A673 (cell line): Measurements from ENCODE around the gene BCL3. TPM values are rescaled to one million over a fixed set of nuclear protein-coding genes. Genes with fewer than 3 reads are reported as not detected.
"Not testable (repeated sequence)": the region's sequence is repeated elsewhere in the genome, so short reads cannot be mapped to it uniquely, and the experiment has no call there.

Source experiments
- BruUV-seq: library from RNA; stranded (reverse); fragments of 400-500 nt; replicated peaks from 2 replicates; lab custom pipeline; 2021; lab: Mats Ljungman, UMichigan
- CTCF ChIA-PET: fragments of 300-600 bp; sonication (Branson Sonifier 250); formaldehyde crosslinking; loops from one replicate; lab custom pipeline; 2022; ENCODE audit warnings: antibody characterized with exemption; lab: Charles Lee
- POLR2A ChIA-PET: fragments of 300-600 bp; sonication (Branson Sonifier 250); formaldehyde crosslinking; loops from one replicate; lab custom pipeline; 2022; ENCODE audit warnings: antibody characterized with exemption; ENCODE audit not compliant: low non-redundant PET; lab: Charles Lee
- DNase-seq: peaks from one replicate; pipeline ENCODE4 v3.0.0-alpha.2; 2015; ENCODE audit warnings: low spot score
- H3K27ac ChIP-seq: fragments of 200-600 bp; sonication (generic); 2 replicates; pipeline ENCODE4 v1.5.1; 2016; ENCODE audit warnings: mixed run types, low read depth, mild to moderate bottlenecking, mixed read lengths, antibody characterized with exemption, low read length; ENCODE audit not compliant: poor library complexity, severe bottlenecking
- H3K27me3 ChIP-seq: fragments of 200-600 bp; sonication (generic); replicated peaks from 2 replicates; pipeline ENCODE4 v1.6.1; 2017; ENCODE audit warnings: mixed run types, low read depth, mild to moderate bottlenecking, mixed read lengths, antibody characterized with exemption, low read length; ENCODE audit not compliant: insufficient read depth, poor library complexity
- H3K36me3 ChIP-seq: fragments of 200-600 bp; sonication (generic); 2 replicates; pipeline ENCODE4 v1.6.1; 2016; ENCODE audit warnings: mixed run types, mild to moderate bottlenecking, mixed read lengths, antibody characterized with exemption, low read length; ENCODE audit not compliant: insufficient read depth, poor library complexity, severe bottlenecking
- H3K4me1 ChIP-seq: fragments of 200-600 bp; sonication (generic); 2 replicates; pipeline ENCODE4 v1.6.1; 2017; ENCODE audit warnings: mixed run types, mild to moderate bottlenecking, mixed read lengths, antibody characterized with exemption, low read length; ENCODE audit not compliant: insufficient read depth, poor library complexity, severe bottlenecking
- H3K4me3 ChIP-seq: fragments of 200-600 bp; sonication (generic); 2 replicates; pipeline ENCODE4 v1.5.1; 2016; ENCODE audit warnings: low read depth, mixed run types, mild to moderate bottlenecking, mixed read lengths, low read length; ENCODE audit not compliant: poor library complexity, severe bottlenecking
- H3K9me3 ChIP-seq: fragments of 200-600 bp; sonication (generic); 2 replicates; pipeline ENCODE4 v1.6.1; 2016; ENCODE audit warnings: mixed run types, low read depth, mild to moderate bottlenecking, mixed read lengths, antibody characterized with exemption, low read length; ENCODE audit not compliant: poor library complexity, severe bottlenecking
- EZH2 ChIP-seq: fragments of 200-600 bp; sonication (generic); IDR thresholded peaks from 2 replicates; pipeline ENCODE4 v1.6.1; 2017; ENCODE audit warnings: borderline replicate concordance, low read depth, mild to moderate bottlenecking, mixed read lengths, antibody characterized with exemption, low read length; ENCODE audit not compliant: poor library complexity, severe bottlenecking
- intact Hi-C: fragments of 100-400 bp; cut with micrococcal nuclease; formaldehyde crosslinking; loops from one replicate; pipeline ENCODE4 v1.10.0; 2022; ENCODE audit not compliant: unreplicated experiment
- total RNA-seq: library from RNA; stranded (reverse); gene quantifications from 2 replicates; pipeline ENCODE4 v1.2.3, GENCODE V29; 2021
- TF ChIP-seq, protein P1 (sequence below): fragments of 300-800, 200-600 bp; sonication (generic); conservative IDR thresholded peaks from 2 replicates; pipeline ENCODE4 v1.5.1; 2017; ENCODE audit warnings: low read depth, mild to moderate bottlenecking, antibody characterized with exemption, low read length, moderate library complexity, mixed read lengths

Gene BCL3
- total RNA-seq, 1 experiment from 2014 or later = 6.6 TPM

DNA sequence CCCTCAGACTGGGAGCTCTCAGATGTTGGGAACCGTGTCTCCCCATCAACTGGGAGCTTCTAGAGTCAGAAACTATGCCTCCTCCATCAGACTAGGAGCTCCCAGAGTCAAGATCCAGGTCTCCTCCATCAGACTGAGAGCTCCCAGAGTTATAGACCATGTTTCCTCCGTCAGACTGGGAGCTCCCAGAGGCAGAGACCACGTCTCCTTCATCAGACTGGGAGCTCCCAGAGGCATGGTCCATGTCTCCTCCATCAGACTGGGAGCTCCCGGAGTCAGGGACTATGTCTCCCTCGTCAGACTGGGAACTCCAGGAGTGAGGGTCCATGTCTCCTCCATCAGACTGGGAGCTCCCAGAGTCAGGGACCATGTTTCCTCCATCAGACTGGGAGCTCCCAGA is 39.6 kb upstream of the BCL3 start:
- intact Hi-C loops = no loop called here
- no peak for DNase-seq
- no TSS peak for BruUV-seq
- CTCF ChIA-PET = interaction anchor here (0.5 kb wide), 1 partner anchor 38 kb away, joined by 3 read pairs; no protein-coding TSS in a partner anchor
- no peaks in the 10 kb centered on the region for H3K36me3 ChIP-seq
- no peaks in the 10 kb centered on the region for H3K27me3 ChIP-seq
- TF ChIP-seq, protein P1, sequence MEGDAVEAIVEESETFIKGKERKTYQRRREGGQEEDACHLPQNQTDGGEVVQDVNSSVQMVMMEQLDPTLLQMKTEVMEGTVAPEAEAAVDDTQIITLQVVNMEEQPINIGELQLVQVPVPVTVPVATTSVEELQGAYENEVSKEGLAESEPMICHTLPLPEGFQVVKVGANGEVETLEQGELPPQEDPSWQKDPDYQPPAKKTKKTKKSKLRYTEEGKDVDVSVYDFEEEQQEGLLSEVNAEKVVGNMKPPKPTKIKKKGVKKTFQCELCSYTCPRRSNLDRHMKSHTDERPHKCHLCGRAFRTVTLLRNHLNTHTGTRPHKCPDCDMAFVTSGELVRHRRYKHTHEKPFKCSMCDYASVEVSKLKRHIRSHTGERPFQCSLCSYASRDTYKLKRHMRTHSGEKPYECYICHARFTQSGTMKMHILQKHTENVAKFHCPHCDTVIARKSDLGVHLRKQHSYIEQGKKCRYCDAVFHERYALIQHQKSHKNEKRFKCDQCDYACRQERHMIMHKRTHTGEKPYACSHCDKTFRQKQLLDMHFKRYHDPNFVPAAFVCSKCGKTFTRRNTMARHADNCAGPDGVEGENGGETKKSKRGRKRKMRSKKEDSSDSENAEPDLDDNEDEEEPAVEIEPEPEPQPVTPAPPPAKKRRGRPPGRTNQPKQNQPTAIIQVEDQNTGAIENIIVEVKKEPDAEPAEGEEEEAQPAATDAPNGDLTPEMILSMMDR = no peak
- TF ChIP-seq EZH2 = no peak
- POLR2A ChIA-PET = no interaction called here
- no peak overlapping the region for H3K27ac ChIP-seq
- H3K4me3 ChIP-seq = no peak overlapping the region
- no peaks in the 10 kb centered on the region for H3K4me1 ChIP-seq
- H3K9me3 ChIP-seq = no peaks in the 10 kb centered on the region

DNA sequence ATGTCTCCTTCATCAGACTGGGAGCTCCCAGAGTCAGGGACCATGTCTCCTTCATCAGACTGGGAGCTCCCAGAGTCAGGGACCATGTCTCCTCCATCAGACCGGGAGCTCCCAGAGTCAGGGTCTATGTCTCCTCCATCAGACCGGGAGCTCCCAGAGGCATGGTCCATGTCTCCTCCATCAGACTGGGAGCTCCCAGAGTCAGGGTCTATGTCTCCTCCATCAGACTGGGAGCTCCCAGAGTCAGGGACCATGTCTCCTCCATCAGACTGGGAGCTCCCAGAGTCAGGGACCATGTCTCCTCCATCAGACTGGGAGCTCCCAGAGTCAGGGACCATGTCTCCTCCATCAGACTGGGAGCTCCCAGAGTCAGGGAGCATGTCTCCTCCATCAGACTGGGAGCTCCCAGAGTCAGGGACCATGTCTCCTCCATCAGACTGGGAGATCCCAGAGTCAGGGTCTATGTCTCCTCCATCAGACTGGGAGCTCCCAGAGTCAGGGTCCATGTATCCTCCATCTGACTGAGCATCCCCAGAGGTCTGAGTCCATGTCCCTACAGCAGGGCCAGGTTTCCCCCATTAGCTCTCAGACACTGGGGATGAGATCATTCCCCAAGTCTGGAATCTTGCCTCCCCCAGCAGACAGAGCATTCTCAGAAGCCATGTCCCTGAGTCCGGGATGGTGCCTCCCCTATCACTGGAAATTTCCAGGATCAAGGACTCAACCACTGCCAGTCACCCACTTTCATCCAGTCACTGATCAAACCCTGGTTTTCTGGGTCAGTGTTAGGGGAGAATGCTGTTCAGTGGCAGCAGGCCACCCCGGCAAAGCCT is 38.9 kb upstream of the BCL3 start:
- H3K4me3 ChIP-seq, BruUV-seq, DNase-seq, H3K9me3 ChIP-seq, CTCF ChIA-PET, H3K27me3 ChIP-seq, intact Hi-C loops, H3K36me3 ChIP-seq, H3K27ac ChIP-seq, POLR2A ChIA-PET, H3K4me1 ChIP-seq: not testable (repeated sequence)

DNA sequence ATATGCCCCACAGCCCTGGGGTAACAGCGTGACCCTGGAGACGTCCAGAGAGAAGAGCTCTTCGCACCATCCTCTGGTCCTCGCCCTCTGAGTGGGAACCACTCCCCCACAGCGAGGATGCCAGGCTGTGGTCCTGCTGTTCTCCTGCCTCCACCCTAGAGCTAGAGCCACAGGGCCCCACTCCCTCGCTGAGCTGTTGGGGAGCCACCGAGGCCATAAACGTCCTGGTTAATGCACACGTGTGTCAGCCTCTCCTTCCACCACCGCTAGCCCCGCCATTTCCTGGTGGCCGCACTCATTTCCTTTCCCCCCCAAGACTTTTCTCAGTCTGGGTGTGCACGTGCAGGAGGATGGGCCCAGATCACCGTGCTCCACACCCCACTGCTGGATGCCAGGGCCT is 38.0 kb upstream of the BCL3 start:
- no peak overlapping the region for H3K4me3 ChIP-seq
- ChIA-PET POLR2A (no interaction called here), CTCF (no interaction called here)
- BruUV-seq = no TSS peak
- intact Hi-C loops = no loop called here
- no peaks in the 10 kb centered on the region for H3K4me1 ChIP-seq
- no peaks in the 10 kb centered on the region for H3K27me3 ChIP-seq
- no peak for DNase-seq
- TF ChIP-seq, protein P1 = no peak
- no peak for TF ChIP-seq EZH2
- H3K27ac ChIP-seq = no peak overlapping the region
- H3K9me3 ChIP-seq = no peaks in the 10 kb centered on the region
- no peaks in the 10 kb centered on the region for H3K36me3 ChIP-seq
